ENCODE results near the gene CNTN4.

DNA sequence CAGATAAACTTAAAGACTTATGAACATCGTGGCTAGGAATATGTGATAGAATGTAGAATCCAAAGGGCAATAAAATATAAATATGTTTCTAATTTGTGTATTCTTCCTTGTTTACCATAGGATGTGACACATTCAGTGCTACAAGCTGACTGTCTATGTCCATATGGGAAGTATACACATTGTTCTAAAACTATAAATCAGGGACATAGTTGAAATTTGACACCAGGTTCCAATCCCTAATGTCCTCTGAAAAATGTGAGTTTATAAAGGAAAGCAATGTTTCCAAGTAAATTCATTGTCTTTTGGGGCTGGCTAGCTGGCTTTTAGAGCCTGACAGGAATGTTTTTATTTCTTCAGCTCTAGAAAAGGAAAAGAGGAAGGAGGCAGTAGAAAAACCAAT is 273.6 kb downstream of the CNTN4 start:
- TF ChIP-seq, protein P1, sequence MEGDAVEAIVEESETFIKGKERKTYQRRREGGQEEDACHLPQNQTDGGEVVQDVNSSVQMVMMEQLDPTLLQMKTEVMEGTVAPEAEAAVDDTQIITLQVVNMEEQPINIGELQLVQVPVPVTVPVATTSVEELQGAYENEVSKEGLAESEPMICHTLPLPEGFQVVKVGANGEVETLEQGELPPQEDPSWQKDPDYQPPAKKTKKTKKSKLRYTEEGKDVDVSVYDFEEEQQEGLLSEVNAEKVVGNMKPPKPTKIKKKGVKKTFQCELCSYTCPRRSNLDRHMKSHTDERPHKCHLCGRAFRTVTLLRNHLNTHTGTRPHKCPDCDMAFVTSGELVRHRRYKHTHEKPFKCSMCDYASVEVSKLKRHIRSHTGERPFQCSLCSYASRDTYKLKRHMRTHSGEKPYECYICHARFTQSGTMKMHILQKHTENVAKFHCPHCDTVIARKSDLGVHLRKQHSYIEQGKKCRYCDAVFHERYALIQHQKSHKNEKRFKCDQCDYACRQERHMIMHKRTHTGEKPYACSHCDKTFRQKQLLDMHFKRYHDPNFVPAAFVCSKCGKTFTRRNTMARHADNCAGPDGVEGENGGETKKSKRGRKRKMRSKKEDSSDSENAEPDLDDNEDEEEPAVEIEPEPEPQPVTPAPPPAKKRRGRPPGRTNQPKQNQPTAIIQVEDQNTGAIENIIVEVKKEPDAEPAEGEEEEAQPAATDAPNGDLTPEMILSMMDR (IDR thresholded peaks at IDR 0.05) = no peak
- no peak for TF ChIP-seq POLR2A (IDR thresholded peaks at IDR 0.05)

Data from right lobe of liver (tissue), 4 donors.